NCI-H69 (cell line): ENCODE measurements around the gene JPT2.
"Not testable (repeated sequence)": the region's sequence is repeated elsewhere in the genome, so short reads cannot be mapped to it uniquely, and the experiment has no call there.

Experiments
- DNase-seq: peaks from one replicate; lab custom pipeline; 2025; lab: John Stamatoyannopoulos, UW

The JPT2 gene

DNA sequence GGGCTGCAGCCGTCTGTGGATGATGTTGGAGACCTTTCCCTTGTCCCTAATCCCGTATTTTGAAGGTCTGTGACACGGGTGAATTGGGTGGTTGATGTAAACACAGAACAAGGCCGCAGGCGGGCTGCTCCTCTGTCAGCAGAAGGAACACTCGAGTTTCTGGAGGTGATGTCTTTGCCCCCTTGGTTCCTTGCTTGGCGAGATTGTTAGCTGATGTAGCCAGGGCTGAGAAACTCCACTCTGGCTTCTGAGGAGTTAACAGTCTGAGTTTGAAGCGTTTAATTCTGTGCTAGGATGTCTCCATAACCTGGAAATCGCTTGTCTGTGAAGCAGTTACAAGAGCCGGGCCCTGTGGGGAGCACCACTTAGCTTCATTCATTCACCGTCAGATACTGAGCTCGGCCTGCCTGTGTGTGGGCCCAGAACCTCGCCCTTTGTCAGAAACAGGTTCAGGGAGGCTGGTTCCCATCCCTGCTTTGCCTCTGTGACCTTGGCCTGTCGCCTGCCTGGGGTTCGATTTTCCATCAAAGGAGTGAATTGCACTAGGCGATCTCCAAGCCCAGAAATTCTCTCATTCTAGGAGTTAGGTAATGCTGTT lies 29.2 kb downstream of the JPT2 start:
- no peak for DNase-seq

DNA sequence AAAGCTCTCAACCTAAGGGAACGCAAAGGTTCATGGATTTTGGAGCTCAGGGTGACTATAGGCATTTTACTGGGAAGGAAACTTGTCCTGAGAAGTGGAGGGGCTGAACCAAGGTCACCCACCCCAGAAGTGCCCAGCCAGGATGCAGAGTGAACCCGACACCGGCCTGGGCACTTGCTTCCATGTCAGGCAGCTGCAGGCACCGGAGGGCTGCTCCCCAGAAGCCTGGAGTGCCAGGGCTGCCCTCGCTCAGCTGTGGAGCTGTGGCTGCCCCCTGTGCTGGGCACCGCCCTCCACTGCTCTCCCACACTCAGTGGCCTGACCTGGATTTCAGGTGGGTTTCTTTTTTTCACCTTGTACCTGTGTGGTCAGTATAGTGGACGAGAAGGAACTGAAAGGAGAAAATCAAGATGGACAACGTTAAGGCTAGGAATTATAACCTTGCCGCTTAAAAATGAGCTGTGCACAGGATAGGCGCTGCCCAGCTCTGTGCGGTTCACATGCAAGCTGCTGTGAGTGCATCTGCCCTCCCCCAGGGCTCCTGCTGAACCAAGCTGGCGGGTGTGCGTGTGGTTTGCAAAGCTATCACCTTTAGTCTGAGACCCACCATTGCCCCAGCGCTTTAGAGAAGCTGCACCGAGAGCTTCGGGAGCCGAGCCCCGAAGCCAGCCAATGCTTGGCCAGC lies 30.1 kb downstream of the JPT2 start:
- no peak for DNase-seq

DNA sequence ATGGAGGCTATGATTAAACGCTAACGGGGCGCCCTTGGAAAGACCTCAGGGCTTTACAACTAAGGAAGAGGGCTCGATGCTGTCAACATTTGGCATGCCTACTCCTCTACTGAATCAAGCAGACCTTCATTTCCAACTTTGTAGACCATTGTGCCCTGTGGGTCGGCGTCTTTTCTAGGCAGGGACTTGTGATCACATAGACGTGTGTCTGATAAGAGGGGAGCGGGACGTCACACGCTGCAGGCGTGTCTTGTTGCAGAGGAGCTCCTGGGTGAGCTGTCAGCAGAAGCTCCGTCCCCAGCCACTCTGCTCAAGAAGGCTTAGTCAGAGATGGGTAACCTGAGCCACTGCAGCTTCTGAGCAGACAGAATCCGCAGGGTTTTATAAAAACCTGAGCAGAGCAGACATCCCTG lies 30.7 kb downstream of the JPT2 start:
- DNase-seq, result no peak

DNA sequence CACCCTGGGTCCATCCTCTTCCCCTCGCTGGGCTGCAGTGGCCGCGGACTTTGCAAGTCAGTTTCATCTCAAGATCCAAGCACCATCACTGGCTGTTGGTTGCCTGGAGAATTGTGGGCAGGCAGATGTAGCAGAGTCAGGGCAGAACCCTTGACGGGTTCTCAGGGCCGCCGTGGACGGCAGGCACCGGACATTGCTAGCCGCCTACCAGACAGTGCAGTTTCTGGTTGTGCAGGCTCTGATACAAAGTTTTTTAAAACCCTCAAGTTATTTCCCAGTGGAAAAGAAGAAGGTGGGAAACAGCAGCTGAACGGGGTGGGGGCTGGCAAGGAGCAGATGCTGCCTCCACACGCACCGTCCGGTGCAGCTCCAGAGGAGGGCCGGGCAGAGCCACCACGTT lies 31.3 kb downstream of the JPT2 start:
- no peak for DNase-seq

DNA sequence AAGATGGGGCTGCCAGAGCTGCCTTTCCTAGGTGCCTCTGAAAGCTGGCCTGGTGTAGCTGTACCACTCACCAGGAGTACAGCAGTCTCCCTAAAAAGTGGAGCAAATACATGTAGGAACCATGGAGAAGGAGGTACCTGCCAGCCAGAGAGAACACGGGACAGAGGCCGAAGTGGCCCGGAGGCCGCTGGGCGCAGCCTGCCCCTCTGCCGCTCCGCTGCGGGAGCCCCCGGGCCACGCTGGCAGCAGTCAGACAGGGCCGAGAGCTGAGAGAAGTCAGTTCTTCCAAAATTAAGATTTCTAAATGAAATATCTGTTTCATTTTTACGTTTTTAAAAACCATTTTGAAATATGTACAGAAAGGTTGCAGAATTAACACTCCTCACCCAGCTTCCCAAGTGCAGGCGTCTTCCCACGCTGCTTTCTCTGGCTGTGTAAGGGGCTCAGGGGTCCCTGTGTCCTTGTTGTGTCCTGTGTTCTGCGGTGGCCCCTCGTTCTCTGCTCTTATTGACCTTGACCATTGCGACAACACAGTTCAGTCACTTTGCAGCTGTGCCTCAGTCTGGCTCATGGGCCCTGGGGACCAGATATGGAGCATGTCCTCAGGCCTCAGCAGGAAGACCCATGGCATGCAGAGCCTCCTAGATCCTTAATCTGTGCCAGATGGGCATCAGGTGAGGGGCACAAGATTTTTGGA lies 32.9 kb downstream of the JPT2 start:
- DNase-seq, result no peak

DNA sequence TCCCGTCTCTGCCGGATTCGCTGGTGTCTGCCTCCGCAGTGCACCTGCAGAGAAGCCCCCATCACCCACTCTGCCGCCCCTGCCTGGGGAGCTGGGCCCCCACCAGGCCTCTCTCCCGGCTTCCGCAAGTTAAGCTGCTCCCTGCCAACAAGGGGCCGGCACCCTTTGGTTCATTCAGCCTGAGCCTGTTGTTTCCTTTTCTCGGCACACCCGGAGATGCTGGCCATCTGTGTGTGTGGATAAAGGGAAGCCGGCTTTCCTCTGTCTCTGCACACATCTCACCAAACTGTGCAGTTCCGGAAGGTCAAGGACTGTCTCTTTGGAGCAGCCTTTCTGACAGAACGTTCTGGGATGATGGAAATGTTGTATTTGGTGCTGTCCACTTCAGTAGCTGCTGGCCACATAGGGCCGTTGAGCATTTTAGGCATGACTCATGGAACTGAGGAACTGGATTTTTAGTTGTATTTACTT lies 34.7 kb downstream of the JPT2 start:
- no peak for DNase-seq

DNA sequence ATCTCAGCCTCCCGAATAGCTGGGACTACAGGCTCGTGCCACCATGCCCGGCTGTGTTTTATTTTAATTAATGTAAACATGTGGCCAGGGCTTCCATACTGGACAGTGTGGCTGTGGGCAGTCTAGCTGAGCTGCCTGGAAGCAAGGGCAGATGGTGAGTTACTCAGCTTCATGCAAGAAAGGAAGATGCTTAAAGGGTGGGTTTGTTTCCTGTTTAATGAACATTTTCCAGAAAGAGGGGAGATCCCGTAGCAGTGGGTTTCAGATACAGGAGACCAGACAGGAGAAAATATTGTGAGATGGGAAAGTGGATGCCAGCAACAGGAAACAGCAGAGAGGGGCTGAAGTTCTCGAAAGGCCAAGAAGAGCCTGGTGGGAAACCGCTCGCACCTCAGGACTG lies 35.3 kb downstream of the JPT2 start:
- DNase-seq, result no peak

DNA sequence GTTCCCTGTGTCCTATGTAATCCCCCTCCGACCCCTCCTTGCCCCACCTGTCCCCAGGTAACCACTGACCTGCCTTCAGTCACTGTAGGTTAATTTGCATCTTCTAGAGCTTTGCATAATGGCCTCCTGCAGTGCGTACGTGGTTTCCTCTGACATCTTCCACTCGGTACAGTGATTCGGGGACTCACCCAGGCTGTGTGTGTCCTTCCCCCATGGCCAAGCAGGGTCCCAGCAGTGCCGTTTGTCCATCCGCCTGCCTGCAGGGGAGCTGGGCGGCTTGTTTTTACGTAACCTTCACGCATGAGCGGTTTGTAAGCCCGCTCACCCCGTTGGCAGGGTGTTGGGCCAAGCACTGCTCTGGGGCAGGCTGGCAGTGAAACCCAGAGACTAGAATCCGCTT lies 35.9 kb downstream of the JPT2 start:
- no peak for DNase-seq

DNA sequence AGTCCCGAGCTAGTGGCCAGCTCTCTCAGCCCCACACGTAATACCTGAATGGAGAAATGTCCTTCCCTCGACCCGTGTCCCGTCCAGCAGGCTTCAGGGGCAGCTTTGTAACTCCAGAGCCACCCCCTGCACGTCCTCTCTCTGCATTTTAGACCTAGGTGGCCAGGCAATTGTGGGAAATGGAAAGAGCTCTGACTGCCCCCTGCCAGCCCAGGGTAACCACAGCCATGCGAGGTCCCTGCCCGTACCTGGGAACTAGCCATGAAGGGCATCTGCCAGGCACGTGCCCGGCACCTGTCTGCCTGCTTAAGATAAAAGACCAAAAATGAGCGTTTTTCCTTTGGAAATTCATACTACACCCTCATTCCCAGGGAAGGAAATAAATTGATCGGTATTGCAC lies 37.1 kb downstream of the JPT2 start:
- DNase-seq, result no peak

DNA sequence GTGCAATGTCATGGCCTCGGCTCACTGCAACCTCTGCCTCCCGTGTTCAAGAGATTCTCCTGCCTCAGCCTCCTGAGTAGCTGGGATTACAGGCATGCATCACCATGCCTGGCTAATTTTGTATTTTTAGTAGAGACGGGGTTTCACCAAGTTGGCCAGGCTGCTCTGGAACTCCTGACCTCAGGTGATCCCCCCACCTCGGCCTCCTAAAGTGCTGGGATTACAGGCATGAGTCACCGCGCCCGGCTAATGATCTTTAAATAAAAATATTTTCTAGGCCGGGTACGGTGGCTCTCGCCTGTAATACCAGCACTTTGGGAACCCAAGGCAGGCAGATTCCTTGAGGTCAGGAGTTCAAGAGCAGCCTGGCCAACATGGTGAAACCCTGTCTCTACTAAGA lies 40.2 kb downstream of the JPT2 start:
- not testable (repeated sequence) for DNase-seq

DNA sequence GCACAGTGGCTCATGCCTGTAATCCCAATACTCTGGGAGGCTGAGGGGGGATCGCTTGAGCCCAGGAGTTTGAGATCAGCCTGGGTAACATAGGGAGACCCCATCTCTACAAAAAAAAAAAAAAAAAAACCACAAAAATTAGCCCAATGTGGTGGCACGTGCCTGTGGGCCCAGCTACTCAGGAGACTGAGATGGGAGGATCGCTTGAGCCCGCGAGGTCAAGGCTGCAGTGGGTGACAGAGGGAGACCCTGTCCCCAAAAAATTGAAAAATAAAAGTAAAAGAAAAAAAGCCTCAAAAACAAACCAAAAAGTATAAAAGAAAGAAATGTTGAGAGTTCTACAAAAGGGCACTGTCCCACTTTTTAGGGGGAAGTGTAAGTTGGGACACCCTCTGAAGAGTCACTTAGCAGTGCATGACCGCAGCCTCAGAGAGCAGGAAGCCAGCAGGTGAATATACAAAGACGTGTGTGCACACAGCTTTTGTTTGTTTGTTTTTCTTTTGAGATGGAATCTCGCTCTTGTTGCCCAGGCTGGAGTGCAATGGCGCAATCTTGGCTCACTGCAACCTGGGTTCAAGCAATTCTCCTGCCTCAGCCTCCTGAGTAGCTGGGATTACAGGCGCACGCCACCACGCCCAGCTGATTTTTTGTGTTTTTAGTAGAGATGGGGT lies 41.6 kb downstream of the JPT2 start:
- peak; percentile 11 for DNase-seq

DNA sequence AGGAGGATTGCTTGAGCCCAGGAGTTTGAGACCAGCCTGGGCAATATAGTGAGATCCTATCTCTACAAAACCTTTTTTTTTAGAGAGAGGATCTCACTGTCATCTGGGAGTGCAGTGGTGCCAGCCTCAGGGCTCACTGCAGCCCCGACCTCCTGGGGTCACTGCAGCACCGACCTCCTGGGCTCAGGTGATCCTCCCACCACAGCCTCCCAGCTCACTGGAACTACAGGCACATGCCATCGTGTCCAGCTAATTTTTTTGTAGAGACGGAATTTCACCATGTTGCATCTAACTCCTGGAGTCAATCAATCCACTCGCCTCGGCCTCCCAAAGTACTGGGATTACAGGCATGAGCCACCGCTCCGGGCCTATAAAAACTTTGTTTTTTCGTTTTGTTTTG lies 43.3 kb downstream of the JPT2 start:
- no peak for DNase-seq

DNA sequence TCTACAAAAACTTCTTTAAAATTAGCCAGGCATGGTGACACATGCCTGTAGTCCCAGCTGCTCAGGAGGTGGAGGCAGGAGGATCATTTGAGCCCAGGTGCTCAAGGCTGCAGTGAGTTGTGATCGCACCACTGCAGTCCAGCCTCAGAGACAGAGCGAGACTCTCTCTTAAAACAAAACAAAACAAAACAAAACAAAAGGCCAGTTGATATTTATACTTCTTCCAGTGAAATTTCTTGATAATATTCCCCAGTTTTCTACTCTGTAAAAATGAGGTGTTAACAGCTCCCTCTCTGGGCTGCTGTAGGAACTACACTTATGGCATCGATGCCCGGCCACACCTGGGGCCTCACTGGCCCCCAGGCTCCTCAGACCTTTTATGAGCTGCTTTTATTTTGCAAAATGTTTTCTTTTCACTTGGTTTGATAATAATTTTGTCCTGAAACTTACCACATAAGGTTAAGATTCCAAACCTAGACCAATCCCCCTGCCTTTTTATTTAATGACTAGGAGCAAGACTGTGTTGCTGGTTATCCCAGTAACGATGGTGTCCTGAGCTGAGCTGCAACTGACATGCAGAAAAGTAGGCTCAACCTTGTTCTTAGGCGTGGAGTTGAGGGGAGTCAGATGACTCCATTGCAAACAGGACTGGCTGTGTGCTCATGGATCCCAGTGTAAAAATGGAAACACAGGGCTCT lies 45.5 kb downstream of the JPT2 start:
- peak; percentile 51 for DNase-seq

DNA sequence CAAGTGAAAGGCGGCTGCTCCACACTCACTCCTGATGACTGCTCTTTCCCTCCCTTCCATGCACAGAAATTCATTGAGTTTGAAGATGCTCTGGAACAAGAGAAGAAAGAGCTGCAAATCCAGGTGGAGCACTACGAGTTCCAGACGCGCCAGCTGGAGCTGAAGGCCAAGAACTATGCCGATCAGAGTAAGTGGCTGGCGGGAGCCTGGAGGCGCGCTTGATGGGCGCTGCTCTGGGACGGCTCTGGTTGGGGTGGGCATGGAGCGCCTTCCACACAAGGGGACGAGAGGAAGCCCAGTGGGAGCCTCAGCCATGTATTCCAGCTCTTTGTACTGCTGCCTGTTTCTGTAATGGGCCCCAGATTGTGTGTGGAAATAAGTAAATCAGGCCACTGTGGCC lies 46.4 kb downstream of the JPT2 start:
- no peak for DNase-seq

DNA sequence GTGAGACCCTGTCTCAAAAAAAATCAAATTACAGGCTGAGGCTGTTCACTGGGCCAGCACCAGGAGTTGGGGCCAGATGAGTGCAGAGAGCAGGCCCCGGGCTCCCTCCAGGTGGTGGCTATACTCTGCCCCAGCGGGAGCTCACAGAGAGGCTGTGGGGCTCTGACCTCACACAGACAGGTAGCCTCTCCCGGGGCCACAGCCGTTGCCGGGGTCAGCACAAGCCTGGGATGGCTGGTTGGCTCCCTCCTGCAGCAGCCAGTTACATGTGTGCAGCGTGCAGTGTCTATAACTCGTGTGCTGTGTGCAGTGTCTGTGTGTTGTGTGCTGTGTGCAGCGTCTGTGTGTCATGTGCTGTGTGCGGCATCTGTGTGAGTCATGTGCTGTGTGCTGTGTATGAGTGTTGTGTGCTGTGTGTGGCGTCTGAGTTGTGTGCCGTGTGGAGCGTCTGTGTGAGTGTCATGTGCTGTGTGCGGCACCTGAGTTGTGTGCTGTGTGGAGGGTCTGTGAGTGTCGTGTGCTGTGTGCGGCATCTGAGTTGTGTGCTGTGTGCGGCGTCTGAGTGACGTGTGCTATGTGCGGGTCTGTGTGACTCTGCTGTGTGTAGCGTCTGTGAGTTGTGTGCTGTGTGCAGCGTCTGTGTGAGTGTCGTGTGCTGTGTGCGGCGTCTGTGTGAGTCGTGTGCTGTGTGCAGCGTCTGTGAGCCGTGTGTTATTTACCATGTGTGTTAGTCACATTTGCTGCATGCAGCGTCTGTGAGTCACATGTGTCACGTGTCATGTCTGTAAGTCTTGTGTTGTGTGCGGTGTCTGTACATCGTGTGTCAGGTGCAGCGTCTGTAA lies 48.8 kb downstream of the JPT2 start:
- DNase-seq, result no peak

DNA sequence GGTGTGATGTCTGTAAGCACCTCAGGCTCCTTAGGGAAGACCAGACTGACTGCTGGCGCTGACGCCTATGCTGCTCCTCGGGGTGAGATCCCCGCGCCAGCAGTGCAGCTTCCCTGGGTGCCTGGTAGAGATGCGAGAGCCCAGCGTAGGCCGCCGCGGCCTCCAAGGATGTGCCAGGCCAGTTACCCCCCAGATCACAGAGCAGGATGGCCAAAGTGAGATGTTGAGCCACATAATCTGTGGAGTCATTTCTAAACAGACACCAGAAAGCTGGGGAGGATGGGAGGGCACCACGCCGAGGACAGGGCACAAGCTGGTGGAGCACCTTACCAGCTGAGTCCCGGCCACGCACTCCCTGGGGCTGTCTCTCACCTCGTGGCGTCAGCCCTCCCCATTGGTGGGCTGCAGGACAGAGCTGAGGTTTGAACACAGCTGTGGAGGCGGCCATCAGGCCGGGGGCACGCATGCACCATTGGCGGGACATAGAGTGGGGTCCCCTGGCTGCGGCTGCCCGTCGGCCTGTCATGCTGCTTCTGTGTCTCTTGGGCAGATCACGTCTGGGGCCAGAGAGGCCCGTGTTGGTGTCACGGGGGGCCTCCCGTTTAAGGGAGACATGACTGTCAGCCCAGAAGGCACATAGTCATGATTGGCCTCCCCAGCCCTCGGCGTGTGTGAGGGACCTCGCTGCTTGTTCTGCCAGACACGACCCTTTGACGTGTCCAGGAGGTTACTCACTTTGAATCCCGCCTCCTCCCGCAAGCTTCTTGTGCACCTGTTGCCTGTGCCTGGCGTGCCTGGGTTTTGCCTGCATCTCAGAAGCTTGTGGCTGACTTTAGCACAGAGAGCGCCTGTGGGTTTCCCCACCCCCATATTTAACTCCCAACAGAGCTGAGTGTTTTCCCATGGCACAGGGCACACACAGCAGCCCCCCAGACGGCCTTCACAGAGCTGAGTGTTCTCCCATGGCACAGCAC lies 49.9 kb downstream of the JPT2 start:
- no peak for DNase-seq

DNA sequence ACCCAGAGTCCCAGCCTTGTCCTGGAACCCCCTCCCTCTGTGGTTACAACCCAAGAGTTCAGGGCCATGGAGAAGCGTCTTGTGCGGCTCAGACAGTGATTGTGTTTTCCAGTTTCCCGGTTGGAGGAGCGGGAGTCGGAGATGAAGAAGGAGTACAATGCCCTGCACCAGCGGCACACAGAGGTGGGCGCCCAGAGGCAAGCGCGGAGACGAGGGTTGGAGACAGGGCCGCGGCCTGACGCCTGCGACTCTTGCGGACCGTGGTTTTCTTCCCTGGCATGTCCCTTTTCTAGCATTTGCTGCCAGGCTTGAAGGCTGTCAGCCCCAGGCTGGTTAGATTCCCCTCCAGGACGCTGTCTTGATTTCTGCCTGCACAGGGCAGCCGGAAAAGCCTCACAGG lies 50.9 kb downstream of the JPT2 start:
- no peak for DNase-seq

DNA sequence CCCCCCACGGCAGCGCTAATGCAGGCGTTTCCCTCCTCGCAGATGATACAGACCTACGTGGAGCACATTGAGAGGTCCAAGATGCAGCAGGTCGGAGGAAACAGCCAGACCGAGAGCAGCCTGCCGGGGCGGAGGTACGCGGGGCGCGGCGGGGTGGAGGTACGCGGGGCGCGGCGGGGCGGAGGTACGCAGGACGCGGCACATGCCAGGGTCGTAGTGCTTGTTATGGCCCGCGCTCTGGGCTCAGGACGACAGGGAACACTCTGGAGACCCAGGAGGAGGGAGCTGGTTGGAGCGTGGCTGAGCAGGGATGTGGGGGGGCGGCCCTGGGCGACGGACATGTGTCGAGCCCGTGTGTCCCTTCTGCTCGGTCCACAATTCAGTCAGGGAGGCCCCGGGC lies 51.4 kb downstream of the JPT2 start:
- DNase-seq, result no peak

DNA sequence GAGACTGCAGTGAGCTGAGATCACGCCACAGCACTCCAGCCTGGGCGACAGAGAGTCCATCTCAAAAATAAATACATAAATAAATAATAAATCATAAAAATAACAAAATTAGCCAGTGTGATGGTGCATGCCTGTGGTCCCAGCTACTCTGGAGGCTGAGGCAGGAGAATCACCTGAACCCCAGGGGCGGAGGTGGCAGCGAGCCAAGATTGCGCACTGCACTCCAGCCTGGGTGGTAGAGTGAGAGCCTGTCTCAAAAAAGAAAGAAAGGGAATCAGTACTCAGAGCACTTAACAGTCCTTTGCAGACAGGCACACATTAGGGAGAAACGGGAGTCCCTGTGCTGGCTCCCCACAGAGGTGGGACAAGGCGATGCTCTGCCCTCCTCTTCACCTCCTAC lies 53.0 kb downstream of the JPT2 start:
- no peak for DNase-seq

DNA sequence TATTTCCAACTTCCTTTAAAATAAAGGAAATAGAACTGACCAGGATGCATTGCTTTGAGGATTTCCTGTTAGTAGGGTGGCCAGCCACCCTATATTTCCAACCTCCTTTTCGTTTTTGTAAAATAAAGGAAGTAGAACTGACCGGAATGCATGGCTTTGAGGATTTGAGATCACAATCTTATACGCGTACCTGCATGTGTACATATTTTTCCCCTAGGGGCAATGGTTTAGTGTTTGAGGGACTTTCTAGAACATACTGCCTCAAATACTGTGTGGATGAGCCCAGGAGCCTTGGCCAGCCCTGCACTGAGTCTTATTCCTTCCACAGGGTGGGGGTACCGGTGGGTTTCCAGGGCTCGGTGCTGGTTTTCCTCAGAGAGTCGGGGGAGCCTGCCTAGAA lies 53.5 kb downstream of the JPT2 start:
- DNase-seq, result no peak
